GM23338 (cell line): ENCODE data around the gene HFE. TPM values are rescaled to one million over a fixed set of nuclear protein-coding genes. Genes with fewer than 3 reads are reported as not detected.

Experiments used
- ATAC-seq: fragments of 200-7000 bp; cut with Tn5 transposase; 3 replicates; pipeline ENCODE4 v1.9.1; 2020
- DNase-seq: peaks from one replicate; pipeline ENCODE4 v3.0.0-alpha.2; 2015; ENCODE audit warnings: low spot score
- H2AFZ ChIP-seq: fragments of 200-600 bp; sonication (generic); 2 replicates; pipeline ENCODE4 v1.8.0; 2016; ENCODE audit warnings: antibody characterized with exemption, mild to moderate bottlenecking, moderate library complexity
- H3F3A ChIP-seq: fragments of 200-600 bp; sonication (generic); replicated peaks from 2 replicates; pipeline ENCODE4 v1.8.0; 2017; ENCODE audit warnings: antibody characterized with exemption, mixed run types, low read depth
- H3K27ac ChIP-seq: fragments of 200-600 bp; sonication (generic); 2 replicates; pipeline ENCODE4 v1.6.1; 2016; ENCODE audit warnings: low read depth
- H3K27me3 ChIP-seq: fragments of 200-600 bp; sonication (generic); 2 replicates; pipeline ENCODE4 v1.8.0; 2016; ENCODE audit warnings: mild to moderate bottlenecking, mixed run types, moderate library complexity; ENCODE audit not compliant: insufficient read depth
- H3K36me3 ChIP-seq: fragments of 200-600 bp; sonication (generic); 2 replicates; pipeline ENCODE4 v1.8.0; 2016; ENCODE audit warnings: mild to moderate bottlenecking; ENCODE audit not compliant: insufficient read depth
- H3K4me1 ChIP-seq: fragments of 200-600 bp; sonication (generic); 2 replicates; pipeline ENCODE4 v1.8.0; 2016; ENCODE audit warnings: mild to moderate bottlenecking, moderate library complexity; ENCODE audit not compliant: insufficient read depth
- H3K4me2 ChIP-seq: fragments of 200-600 bp; sonication (generic); 2 replicates; pipeline ENCODE4 v1.7.1; 2017; ENCODE audit warnings: mixed run types
- H3K4me3 ChIP-seq: fragments of 200-600 bp; sonication (generic); 2 replicates; pipeline ENCODE4 v1.6.1; 2016; ENCODE audit warnings: mixed run types
- H3K79me2 ChIP-seq: fragments of 200-600 bp; sonication (generic); replicated peaks from 2 replicates; pipeline ENCODE4 v1.8.0; 2017; ENCODE audit warnings: mild to moderate bottlenecking; ENCODE audit not compliant: insufficient read depth
- H3K9me2 ChIP-seq: fragments of 200-600 bp; sonication (generic); 2 replicates; pipeline ENCODE4 v1.8.0; 2017; ENCODE audit not compliant: insufficient read depth
- H4K20me1 ChIP-seq: fragments of 200-600 bp; sonication (generic); replicated peaks from 2 replicates; pipeline ENCODE4 v1.8.0; 2017; ENCODE audit warnings: mild to moderate bottlenecking; ENCODE audit not compliant: insufficient read depth
- H3K27ac Mint-ChIP-seq: 2 replicates; pipeline ENCODE4 v1.8.0; 2020; ENCODE audit warnings: inconsistent platforms, mild to moderate bottlenecking, moderate library complexity, mixed read lengths
- H3K27me3 Mint-ChIP-seq: 3 replicates; pipeline ENCODE4 v1.8.0; 2022; ENCODE audit warnings: low read depth, mild to moderate bottlenecking, moderate library complexity, mixed read lengths, inconsistent platforms; ENCODE audit not compliant: insufficient read depth, poor library complexity
- H3K36me3 Mint-ChIP-seq: 3 replicates; pipeline ENCODE4 v1.8.0; 2021; ENCODE audit warnings: low read depth, mild to moderate bottlenecking, inconsistent platforms, moderate library complexity, mixed read lengths
- H3K4me1 Mint-ChIP-seq: 3 replicates; pipeline ENCODE4 v1.8.0; 2020; ENCODE audit warnings: mild to moderate bottlenecking, inconsistent platforms, mixed read lengths
- H3K4me3 Mint-ChIP-seq: 3 replicates; pipeline ENCODE4 v1.8.0; 2021; ENCODE audit warnings: moderate library complexity, mild to moderate bottlenecking, inconsistent platforms, mixed read lengths
- H3K9me3 Mint-ChIP-seq: 3 replicates; pipeline ENCODE4 v1.8.0; 2020; ENCODE audit warnings: moderate library complexity, mild to moderate bottlenecking, inconsistent platforms, mixed read lengths
- CREB1 ChIP-seq: fragments of 250-450 bp; sonication (Bioruptor Pico); IDR thresholded peaks from 2 replicates; pipeline ENCODE4 v1.5.0; 2020; ENCODE audit warnings: low read depth, mild to moderate bottlenecking, moderate library complexity
- EZH2 ChIP-seq: fragments of 200-600 bp; sonication (generic); IDR thresholded peaks from one replicate; pipeline ENCODE4 v1.8.0; 2017; ENCODE audit warnings: antibody characterized with exemption, mild to moderate bottlenecking, low read depth; ENCODE audit not compliant: unreplicated experiment
- NANOG ChIP-seq: IDR thresholded peaks from 2 replicates; pipeline ENCODE4 v1.6.1; 2016; ENCODE audit warnings: antibody characterized with exemption, borderline replicate concordance
- POLR2AphosphoS5 ChIP-seq: IDR thresholded peaks from 2 replicates; pipeline ENCODE4 v1.6.1; 2016; ENCODE audit warnings: antibody characterized with exemption, low read depth
- STAT1 ChIP-seq: IDR thresholded peaks from one replicate; pipeline ENCODE4 v1.6.1; 2016; ENCODE audit warnings: antibody characterized with exemption; ENCODE audit not compliant: unreplicated experiment
- ZNF331 ChIP-seq: fragments of 250-450 bp; sonication (Bioruptor Pico); IDR thresholded peaks from 2 replicates; pipeline ENCODE4 v1.5.0; 2020; ENCODE audit warnings: low read depth, mild to moderate bottlenecking, moderate library complexity
- polyA plus RNA-seq: library from polyadenylated mRNA; unstranded; fragments of >200 nt; fragmentation: Nextera tagmentation; extraction: Ambion mirVana; gene quantifications from 2 replicates; pipeline ENCODE4 v1.2.1, GENCODE V29; 2016
- total RNA-seq: library from RNA; depleted of rRNA; stranded (reverse); fragments of >200 nt; shearing (Covaris generic); gene quantifications from 2 replicates; pipeline ENCODE4 v1.2.3, GENCODE V29; 2014
- TF ChIP-seq, protein P1 (sequence below): IDR thresholded peaks from one replicate; pipeline ENCODE4 v1.6.1; 2018; ENCODE audit warnings: antibody characterized with exemption; ENCODE audit not compliant: unreplicated experiment
- TF ChIP-seq, protein P2 (sequence below): IDR thresholded peaks from 2 replicates; pipeline ENCODE4 v1.6.1; 2016; ENCODE audit warnings: antibody characterized with exemption

Gene HFE
- total and polyA plus RNA-seq, 2 experiments from 2014 or later = 0.53 to 0.63 TPM

DNA sequence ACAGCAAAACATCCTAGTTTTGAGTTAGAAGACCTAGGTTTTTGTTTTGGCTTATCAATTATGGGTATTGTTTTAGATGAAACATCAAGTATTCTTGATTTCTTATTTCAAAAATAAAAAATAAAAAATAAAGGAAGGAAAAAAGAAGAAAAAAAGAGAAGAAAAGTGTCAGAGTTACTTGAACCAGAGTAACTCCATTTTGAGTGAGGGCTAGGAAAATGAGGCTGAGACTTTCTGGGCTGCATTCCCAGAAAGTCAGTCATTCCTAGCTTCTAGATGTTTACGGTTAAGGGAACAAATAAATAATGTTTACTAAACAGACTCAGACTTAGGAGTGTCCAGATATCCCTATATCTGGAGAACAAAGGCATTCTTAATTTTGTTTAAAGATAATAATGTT, 45.3 kb upstream of the HFE start:
- no peaks in the 10 kb centered on the region for H3K27me3 ChIP-seq
- TF ChIP-seq NANOG (no peak), CREB1 (CRISPR knock-in tag) (no peak), POLR2AphosphoS5 (no peak)
- H3K4me1 ChIP-seq = 0 out of 2 replicates have a peak, but pooled peaks cover 6% of the 10 kb centered on the region
- no peak overlapping the region for H3K4me2 ChIP-seq
- no peak for DNase-seq
- peaks cover 25% of the 10 kb centered on the region for H3K4me1 Mint-ChIP-seq
- no peak overlapping the region for H3K27ac ChIP-seq
- H3K4me3 Mint-ChIP-seq = no peak overlapping the region
- peaks cover 17% of the 10 kb centered on the region for H3K27me3 Mint-ChIP-seq
- H3K27ac Mint-ChIP-seq = no peak overlapping the region
- H3F3A ChIP-seq = no peaks in the 10 kb centered on the region
- H3K36me3 Mint-ChIP-seq = peaks cover 2% of the 10 kb centered on the region; the same call in 2 of the 3 replicates
- no peaks in the 10 kb centered on the region for H3K36me3 ChIP-seq
- no peaks in the 10 kb centered on the region for H4K20me1 ChIP-seq
- H3K9me2 ChIP-seq = no peaks in the 10 kb centered on the region
- H3K9me3 Mint-ChIP-seq = peaks cover 3% of the 10 kb centered on the region; the same call in 1 of the 3 replicates
- H2AFZ ChIP-seq = no peak overlapping the region
- no peak overlapping the region for H3K4me3 ChIP-seq
- no peaks in the 10 kb centered on the region for H3K79me2 ChIP-seq
- ATAC-seq = no peak

DNA sequence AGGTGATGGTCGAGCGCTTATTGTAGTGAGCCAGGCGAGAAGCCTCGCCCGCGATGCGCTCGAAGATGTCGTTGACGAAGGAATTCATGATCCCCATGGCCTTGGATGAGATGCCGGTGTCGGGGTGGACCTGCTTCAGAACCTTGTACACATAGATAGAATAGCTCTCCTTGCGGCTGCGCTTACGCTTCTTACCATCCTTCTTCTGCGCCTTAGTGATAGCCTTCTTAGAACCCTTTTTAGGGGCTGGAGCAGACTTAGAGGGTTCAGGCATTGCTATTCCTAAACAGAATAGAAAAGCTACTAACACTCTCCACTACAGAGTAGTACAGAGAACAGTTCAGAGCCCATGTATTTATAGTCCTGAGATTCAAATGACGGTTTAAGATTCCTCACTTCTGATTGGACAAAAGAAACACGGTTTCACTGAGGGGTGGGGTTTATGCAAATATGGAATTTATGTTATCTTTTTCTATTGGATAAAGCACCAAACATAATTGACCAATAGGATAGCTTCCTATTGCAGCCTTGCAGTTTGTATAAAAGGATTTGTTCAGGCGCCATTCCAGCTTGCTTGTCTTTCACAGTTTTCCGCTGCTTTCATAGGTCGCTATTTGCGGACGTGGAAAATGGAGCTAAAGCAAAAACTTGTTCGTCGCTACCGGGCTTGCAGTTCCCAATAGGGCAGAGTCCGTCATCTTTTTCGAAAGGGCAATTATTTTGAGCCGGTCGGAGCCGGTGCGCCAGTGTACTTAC, 43.7 kb upstream of the HFE start:
- H3K4me2 ChIP-seq = no peak overlapping the region
- ATAC-seq = peak; percentile 64
- DNase-seq = peak; percentile 57

DNA sequence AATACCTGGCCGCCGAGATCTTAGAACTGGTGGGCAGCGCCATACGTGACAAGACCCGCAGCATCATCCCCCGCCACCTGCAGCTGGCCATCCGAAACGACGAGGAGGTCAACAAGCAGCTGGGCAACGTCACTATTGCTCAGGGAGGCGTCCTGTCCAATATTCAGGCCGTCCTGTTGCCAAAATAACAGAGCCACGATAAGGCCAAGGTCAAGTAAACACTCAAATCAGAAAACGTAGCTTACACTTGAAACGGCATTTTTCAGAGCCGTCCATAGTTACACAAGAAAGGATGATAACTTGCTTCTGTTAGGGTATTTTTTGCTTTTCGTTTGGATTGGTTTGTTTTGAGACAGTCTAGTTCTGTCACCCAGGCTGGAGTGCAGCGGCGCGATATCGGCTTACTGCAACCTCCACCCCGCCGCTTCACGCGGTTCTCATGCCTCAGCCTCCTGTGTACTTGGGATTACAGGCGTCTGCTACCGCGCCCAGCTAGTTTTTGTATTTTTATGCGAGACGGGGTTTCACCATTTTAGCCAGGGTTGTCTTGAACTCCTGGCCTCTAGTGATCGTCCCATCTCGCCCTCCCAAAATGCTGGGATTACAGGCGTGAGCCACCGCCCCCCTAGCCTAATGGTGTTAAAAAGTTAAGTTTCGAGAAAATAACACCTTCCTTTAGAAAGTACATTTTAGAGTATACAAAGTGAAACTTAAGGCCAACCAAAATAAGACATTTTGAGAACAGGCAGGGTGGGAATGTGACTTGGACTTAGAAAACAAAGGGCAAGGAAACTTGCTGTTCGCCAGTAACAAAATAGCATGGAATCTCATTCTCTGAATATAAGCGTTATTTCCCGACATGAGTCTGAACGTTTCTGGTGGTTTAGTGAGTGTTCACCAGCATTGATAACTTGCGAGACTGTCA, 42.8 kb upstream of the HFE start:
- no peaks in the 10 kb centered on the region for H4K20me1 ChIP-seq
- Mint-ChIP-seq H3K4me1 (peaks cover 37% of the 10 kb centered on the region), H3K4me3 (peak overlapping the region; percentile 74), H3K27me3 (peaks cover 17% of the 10 kb centered on the region), H3K27ac (peak overlapping the region; percentile 97), H3K9me3 (peaks cover 3% of the 10 kb centered on the region; the same call in 1 of the 3 replicates), H3K36me3 (peaks cover 2% of the 10 kb centered on the region; the same call in 2 of the 3 replicates)
- DNase-seq = no peak
- H3K27me3 ChIP-seq = no peaks in the 10 kb centered on the region
- no peak overlapping the region for H2AFZ ChIP-seq
- peaks cover 12% of the 10 kb centered on the region; the same call in 1 of the 2 replicates for H3K4me1 ChIP-seq
- no peak overlapping the region for H3K4me3 ChIP-seq
- H3K9me2 ChIP-seq = no peaks in the 10 kb centered on the region
- no peak overlapping the region for H3K27ac ChIP-seq
- no peaks in the 10 kb centered on the region for H3K79me2 ChIP-seq
- no peak overlapping the region for H3K4me2 ChIP-seq
- no peaks in the 10 kb centered on the region for H3K36me3 ChIP-seq
- ATAC-seq = peak; percentile 10
- H3F3A ChIP-seq = no peaks in the 10 kb centered on the region
- TF ChIP-seq EZH2 (no peak), STAT1 (no peak), ZNF331 (no peak), NANOG (no peak), POLR2AphosphoS5 (no peak)
- TF ChIP-seq, protein P1, sequence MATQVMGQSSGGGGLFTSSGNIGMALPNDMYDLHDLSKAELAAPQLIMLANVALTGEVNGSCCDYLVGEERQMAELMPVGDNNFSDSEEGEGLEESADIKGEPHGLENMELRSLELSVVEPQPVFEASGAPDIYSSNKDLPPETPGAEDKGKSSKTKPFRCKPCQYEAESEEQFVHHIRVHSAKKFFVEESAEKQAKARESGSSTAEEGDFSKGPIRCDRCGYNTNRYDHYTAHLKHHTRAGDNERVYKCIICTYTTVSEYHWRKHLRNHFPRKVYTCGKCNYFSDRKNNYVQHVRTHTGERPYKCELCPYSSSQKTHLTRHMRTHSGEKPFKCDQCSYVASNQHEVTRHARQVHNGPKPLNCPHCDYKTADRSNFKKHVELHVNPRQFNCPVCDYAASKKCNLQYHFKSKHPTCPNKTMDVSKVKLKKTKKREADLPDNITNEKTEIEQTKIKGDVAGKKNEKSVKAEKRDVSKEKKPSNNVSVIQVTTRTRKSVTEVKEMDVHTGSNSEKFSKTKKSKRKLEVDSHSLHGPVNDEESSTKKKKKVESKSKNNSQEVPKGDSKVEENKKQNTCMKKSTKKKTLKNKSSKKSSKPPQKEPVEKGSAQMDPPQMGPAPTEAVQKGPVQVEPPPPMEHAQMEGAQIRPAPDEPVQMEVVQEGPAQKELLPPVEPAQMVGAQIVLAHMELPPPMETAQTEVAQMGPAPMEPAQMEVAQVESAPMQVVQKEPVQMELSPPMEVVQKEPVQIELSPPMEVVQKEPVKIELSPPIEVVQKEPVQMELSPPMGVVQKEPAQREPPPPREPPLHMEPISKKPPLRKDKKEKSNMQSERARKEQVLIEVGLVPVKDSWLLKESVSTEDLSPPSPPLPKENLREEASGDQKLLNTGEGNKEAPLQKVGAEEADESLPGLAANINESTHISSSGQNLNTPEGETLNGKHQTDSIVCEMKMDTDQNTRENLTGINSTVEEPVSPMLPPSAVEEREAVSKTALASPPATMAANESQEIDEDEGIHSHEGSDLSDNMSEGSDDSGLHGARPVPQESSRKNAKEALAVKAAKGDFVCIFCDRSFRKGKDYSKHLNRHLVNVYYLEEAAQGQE = no peak
- TF ChIP-seq, protein P2, sequence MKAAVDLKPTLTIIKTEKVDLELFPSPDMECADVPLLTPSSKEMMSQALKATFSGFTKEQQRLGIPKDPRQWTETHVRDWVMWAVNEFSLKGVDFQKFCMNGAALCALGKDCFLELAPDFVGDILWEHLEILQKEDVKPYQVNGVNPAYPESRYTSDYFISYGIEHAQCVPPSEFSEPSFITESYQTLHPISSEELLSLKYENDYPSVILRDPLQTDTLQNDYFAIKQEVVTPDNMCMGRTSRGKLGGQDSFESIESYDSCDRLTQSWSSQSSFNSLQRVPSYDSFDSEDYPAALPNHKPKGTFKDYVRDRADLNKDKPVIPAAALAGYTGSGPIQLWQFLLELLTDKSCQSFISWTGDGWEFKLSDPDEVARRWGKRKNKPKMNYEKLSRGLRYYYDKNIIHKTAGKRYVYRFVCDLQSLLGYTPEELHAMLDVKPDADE = no peak

More for the DNA sequence above, 43.7 kb upstream of the HFE start:
- Mint-ChIP-seq H3K9me3 (peaks cover 3% of the 10 kb centered on the region; the same call in 1 of the 3 replicates), H3K36me3 (peaks cover 2% of the 10 kb centered on the region; the same call in 2 of the 3 replicates), H3K4me1 (peaks cover 32% of the 10 kb centered on the region), H3K27ac (peak overlapping the region; percentile 99), H3K4me3 (peak overlapping the region; percentile 74), H3K27me3 (peaks cover 17% of the 10 kb centered on the region)
- TF ChIP-seq EZH2 (no peak), POLR2AphosphoS5 (0 out of 2 replicates have a peak, but pooled peaks have one; percentile 22)
- no peaks in the 10 kb centered on the region for H3K36me3 ChIP-seq
- H3K4me3 ChIP-seq = no peak overlapping the region
- no peaks in the 10 kb centered on the region for H3K27me3 ChIP-seq
- H3K27ac ChIP-seq = no peak overlapping the region
- no peaks in the 10 kb centered on the region for H3K9me2 ChIP-seq
- H3F3A ChIP-seq = no peaks in the 10 kb centered on the region
- H4K20me1 ChIP-seq = no peaks in the 10 kb centered on the region
- no peaks in the 10 kb centered on the region for H3K79me2 ChIP-seq
- H3K4me1 ChIP-seq = peaks cover 12% of the 10 kb centered on the region; the same call in 1 of the 2 replicates
- no peak overlapping the region for H2AFZ ChIP-seq
